Measurements from ENCODE around the gene HIBADH. TPM values are rescaled to one million over a fixed set of nuclear protein-coding genes. Genes with fewer than 3 reads are reported as not detected.

HIBADH gene
- total and polyA plus RNA-seq, 10 of the 15 experiments (the other 5 are each of a cell fraction or from before 2014, with no cell fraction given), result 8.7 to 36.1 (median 18.6) TPM

GRCh38 chr7:27680610-27681009, 17.9 kb upstream of the HIBADH start:
- Histone ChIP-seq H2AFZ (ENCODE audit: control insufficient read depth, low read depth, low read length) (no peak overlapping the region), H3K9me3 (replicated peaks; ENCODE audit: control insufficient read depth, insufficient read depth, low read length) (no peaks in the 10 kb centered on the region), H3K9ac (ENCODE audit: control insufficient read depth, insufficient read depth, low read length) (no peak overlapping the region), H3K79me2 (ENCODE audit: control insufficient read depth, insufficient read depth, low read length) (no peaks in the 10 kb centered on the region), H3K27ac (ENCODE audit: control insufficient read depth, insufficient read depth) (no peak overlapping the region), H3K36me3 (ENCODE audit: control insufficient read depth in 2 of 2, insufficient read depth in 2 of 2, low read length in 1 of 2) (no peaks in the 10 kb centered on the region), H3K4me2 (ENCODE audit: control insufficient read depth, insufficient read depth) (no peak overlapping the region), H3K4me1 (ENCODE audit: control insufficient read depth, insufficient read depth, low read length) (no peaks in the 10 kb centered on the region), H3K4me3 (no peak overlapping the region), H4K20me1 (ENCODE audit: control insufficient read depth, insufficient read depth) (no peaks in the 10 kb centered on the region), H3K27me3 (replicated peaks in 1 of 2; ENCODE audit: control insufficient read depth in 2 of 2, insufficient read depth in 2 of 2, low read length in 1 of 2) (no peaks in the 10 kb centered on the region)
- DNase-seq (ENCODE audit: low read depth, low spot score), result no peak
- CTCF ChIA-PET, result no interaction called here
- POLR2A ChIA-PET, result no interaction called here
- 7% methylated on average over 1 of the region's 1 CpG for WGBS (ENCODE audit: insufficient coverage, insufficient replicate concordance, low lambda C conversion rate, missing lambda C conversion rate)
- no TSS peak for BruUV-seq (replicated peaks)
- intact Hi-C loops (cut with micrococcal nuclease; ENCODE audit: unreplicated experiment) (no loop called here), in situ Hi-C loops (cut with MboI) (no loop called here)
- RAD21 ChIA-PET (ENCODE audit: unreplicated experiment), result no interaction called here
- SMC1A ChIA-PET (ENCODE audit: uncharacterized antibody, unreplicated experiment), result no interaction called here
- ATAC-seq, result no peak
- no peak for FAIRE-seq
- TF ChIP-seq IRF4 (IDR thresholded peaks at IDR 0.05; ENCODE audit: low read depth, low read length) (no peak), HDGF (IDR thresholded peaks at IDR 0.05) (no peak), MAX (IDR thresholded peaks at IDR 0.05; ENCODE audit: low read depth, low read length) (no peak), POLR2A (IDR thresholded peaks at IDR 0.05; ENCODE audit: low read depth, low read length) (no peak), NFYA (IDR thresholded peaks at IDR 0.05; ENCODE audit: borderline replicate concordance, low read depth, low read length) (no peak), LARP7 (IDR thresholded peaks at IDR 0.05) (no peak), POU2F2 (IDR thresholded peaks at IDR 0.05; ENCODE audit: borderline replicate concordance, low read depth, low read length) (no peak), TBL1XR1 (IDR thresholded peaks at IDR 0.05; ENCODE audit: low read depth, low read length) (no peak), EZH2 (IDR thresholded peaks at IDR 0.05; ENCODE audit: borderline replicate concordance, control insufficient read depth, low read depth, low read length) (no peak), SPI1 (IDR thresholded peaks at IDR 0.05; ENCODE audit: borderline replicate concordance, insufficient read depth, low read depth, low read length) (no peak), GABPA (IDR thresholded peaks at IDR 0.05; ENCODE audit: low read depth) (no peak)
